KMS-11 (cell line): ENCODE measurements around the gene FCHSD1.

ENCODE experiments used
- H2AFZ ChIP-seq: fragments of 200-600 bp; sonication (generic); 2 replicates; pipeline ENCODE4 v1.6.1; 2016; ENCODE audit warnings: antibody characterized with exemption, mixed run types, low read depth
- H3K27ac ChIP-seq: fragments of 200-600 bp; sonication (generic); 2 replicates; pipeline ENCODE4 v1.6.1; 2016; ENCODE audit warnings: mild to moderate bottlenecking, mixed run types
- H3K27me3 ChIP-seq: fragments of 200-600 bp; sonication (generic); 2 replicates; pipeline ENCODE4 v1.6.1; 2017; ENCODE audit warnings: mild to moderate bottlenecking, low read depth, mixed run types, moderate library complexity; ENCODE audit not compliant: insufficient read depth
- H3K36me3 ChIP-seq: fragments of 200-600 bp; sonication (generic); 2 replicates; pipeline ENCODE4 v1.6.1; 2017; ENCODE audit warnings: mild to moderate bottlenecking, mixed run types; ENCODE audit not compliant: insufficient read depth
- H3K4me1 ChIP-seq: fragments of 200-600 bp; sonication (generic); 2 replicates; pipeline ENCODE4 v1.6.1; 2016; ENCODE audit warnings: mild to moderate bottlenecking, low read depth, mixed run types; ENCODE audit not compliant: poor library complexity, severe bottlenecking
- H3K4me2 ChIP-seq: fragments of 200-600 bp; sonication (generic); 2 replicates; pipeline ENCODE4 v1.7.0; 2016; ENCODE audit warnings: mild to moderate bottlenecking, mixed run types
- H3K4me3 ChIP-seq: fragments of 200-600 bp; sonication (generic); IDR thresholded peaks from 2 replicates; pipeline ENCODE4 v1.6.1; 2017; ENCODE audit warnings: low read depth, low read length, mixed read lengths; ENCODE audit not compliant: insufficient read depth
- H3K79me2 ChIP-seq: fragments of 200-600 bp; sonication (generic); 2 replicates; pipeline ENCODE4 v1.6.1; 2016; ENCODE audit warnings: low read depth, mixed run types; ENCODE audit not compliant: insufficient read depth
- H3K9ac ChIP-seq: fragments of 200-600 bp; sonication (generic); 2 replicates; pipeline ENCODE4 v1.6.1; 2016; ENCODE audit warnings: mild to moderate bottlenecking, mixed run types
- H4K20me1 ChIP-seq: fragments of 200-600 bp; sonication (generic); 2 replicates; pipeline ENCODE4 v1.6.1; 2016; ENCODE audit warnings: mild to moderate bottlenecking, mixed run types; ENCODE audit not compliant: insufficient read depth
- TF ChIP-seq, protein P1 (sequence below): fragments of 200-600 bp; sonication (generic); conservative IDR thresholded peaks from 2 replicates; pipeline ENCODE4 v1.6.1; 2017; ENCODE audit warnings: low read depth, mild to moderate bottlenecking, antibody characterized with exemption, low read length, moderate library complexity, mixed read lengths

Gene FCHSD1

GRCh38 chr5:141647242-141647641 lies 4.0 kb downstream of the FCHSD1 start:
- TF ChIP-seq, protein P1, sequence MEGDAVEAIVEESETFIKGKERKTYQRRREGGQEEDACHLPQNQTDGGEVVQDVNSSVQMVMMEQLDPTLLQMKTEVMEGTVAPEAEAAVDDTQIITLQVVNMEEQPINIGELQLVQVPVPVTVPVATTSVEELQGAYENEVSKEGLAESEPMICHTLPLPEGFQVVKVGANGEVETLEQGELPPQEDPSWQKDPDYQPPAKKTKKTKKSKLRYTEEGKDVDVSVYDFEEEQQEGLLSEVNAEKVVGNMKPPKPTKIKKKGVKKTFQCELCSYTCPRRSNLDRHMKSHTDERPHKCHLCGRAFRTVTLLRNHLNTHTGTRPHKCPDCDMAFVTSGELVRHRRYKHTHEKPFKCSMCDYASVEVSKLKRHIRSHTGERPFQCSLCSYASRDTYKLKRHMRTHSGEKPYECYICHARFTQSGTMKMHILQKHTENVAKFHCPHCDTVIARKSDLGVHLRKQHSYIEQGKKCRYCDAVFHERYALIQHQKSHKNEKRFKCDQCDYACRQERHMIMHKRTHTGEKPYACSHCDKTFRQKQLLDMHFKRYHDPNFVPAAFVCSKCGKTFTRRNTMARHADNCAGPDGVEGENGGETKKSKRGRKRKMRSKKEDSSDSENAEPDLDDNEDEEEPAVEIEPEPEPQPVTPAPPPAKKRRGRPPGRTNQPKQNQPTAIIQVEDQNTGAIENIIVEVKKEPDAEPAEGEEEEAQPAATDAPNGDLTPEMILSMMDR = no peak
- H2AFZ ChIP-seq = no peak overlapping the region
- H3K79me2 ChIP-seq = no peaks in the 10 kb centered on the region
- no peaks in the 10 kb centered on the region for H3K27me3 ChIP-seq
- no peak overlapping the region for H3K27ac ChIP-seq
- no peaks in the 10 kb centered on the region for H3K36me3 ChIP-seq
- H3K4me2 ChIP-seq = no peak overlapping the region
- H3K4me3 ChIP-seq = no peak overlapping the region
- peaks cover 7% of the 10 kb centered on the region for H3K4me1 ChIP-seq
- H4K20me1 ChIP-seq = no peaks in the 10 kb centered on the region
- no peak overlapping the region for H3K9ac ChIP-seq

- H3K79me2 ChIP-seq = no peaks in the 10 kb centered on the region
- H3K4me2 ChIP-seq = no peak overlapping the region
- no peaks in the 10 kb centered on the region for H3K27me3 ChIP-seq
- H4K20me1 ChIP-seq = no peaks in the 10 kb centered on the region
- no peak overlapping the region for H2AFZ ChIP-seq
- H3K27ac ChIP-seq = no peak overlapping the region
- peaks cover 10% of the 10 kb centered on the region for H3K4me1 ChIP-seq
- H3K36me3 ChIP-seq = no peaks in the 10 kb centered on the region
- H3K4me3 ChIP-seq = no peak overlapping the region
- TF ChIP-seq, protein P1 = no peak
- H3K9ac ChIP-seq = no peak overlapping the region
These were observed 5.2 kb downstream of the FCHSD1 start for GRCh38 chr5:141646026-141646425.

DNA sequence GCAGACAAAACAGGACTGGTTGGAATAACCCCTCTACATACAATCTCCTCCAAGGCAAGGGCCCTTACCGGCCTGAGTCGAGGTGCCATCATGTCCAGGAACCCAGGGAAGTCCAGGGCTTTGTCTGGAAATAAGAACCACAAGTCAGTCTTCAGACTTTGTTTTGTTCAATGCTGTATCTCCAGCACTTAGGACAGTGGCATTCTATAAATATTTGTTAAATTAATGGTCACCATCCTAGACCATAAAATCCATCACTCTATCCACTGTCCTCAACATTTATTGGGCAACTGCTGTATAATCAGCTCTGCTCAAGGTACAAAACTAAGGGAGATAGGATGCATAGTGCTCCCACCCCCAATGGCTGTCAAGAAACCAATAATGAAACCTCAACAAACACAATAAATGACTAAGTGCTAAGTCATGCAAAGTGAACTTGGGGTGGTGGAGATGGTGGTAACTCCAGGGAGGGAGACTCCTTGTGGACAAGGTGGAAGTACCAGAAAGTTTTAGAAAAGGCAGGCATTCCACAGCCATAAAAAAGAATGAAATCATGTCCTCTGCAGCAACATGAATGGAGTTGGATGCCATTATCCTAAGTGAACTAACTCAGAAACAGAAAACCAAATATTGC lies 9.5 kb downstream of the FCHSD1 start:
- Histone ChIP-seq H3K27ac (no peak overlapping the region), H3K36me3 (no peaks in the 10 kb centered on the region)

DNA sequence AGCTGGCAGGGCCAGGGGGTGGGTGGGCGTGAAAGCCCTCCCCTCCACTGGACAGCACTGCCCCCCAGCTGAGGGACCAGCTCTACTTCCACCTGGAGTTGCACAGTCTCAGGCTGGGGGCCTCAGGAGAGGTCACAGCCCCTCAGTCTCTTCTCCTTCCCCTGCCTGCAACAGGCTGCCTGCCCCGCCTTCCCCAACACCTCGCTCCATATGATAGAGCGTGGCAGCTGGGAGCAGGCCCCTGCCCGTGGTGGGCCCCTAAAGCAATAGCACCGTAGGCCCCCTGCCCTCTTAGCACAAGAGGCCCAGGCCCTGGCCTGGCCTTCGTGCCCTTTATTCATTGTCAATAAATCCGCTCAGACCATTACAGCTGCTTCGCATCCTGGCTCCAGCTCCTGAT lies 10.5 kb downstream of the FCHSD1 start:
- H3K4me3 ChIP-seq = no peak overlapping the region
- no peaks in the 10 kb centered on the region for H3K27me3 ChIP-seq
- TF ChIP-seq, protein P1 = no peak
- H3K4me1 ChIP-seq = peaks cover 13% of the 10 kb centered on the region
- H3K9ac ChIP-seq = no peak overlapping the region
- no peak overlapping the region for H2AFZ ChIP-seq
- no peaks in the 10 kb centered on the region for H4K20me1 ChIP-seq
- H3K4me2 ChIP-seq = no peak overlapping the region
- no peak overlapping the region for H3K27ac ChIP-seq
- no peaks in the 10 kb centered on the region for H3K36me3 ChIP-seq
- peaks cover 5% of the 10 kb centered on the region for H3K79me2 ChIP-seq

More for the DNA sequence above, 9.5 kb downstream of the FCHSD1 start:
- Histone ChIP-seq H3K4me1 (peaks cover 10% of the 10 kb centered on the region), H2AFZ (no peak overlapping the region), H3K4me3 (no peak overlapping the region), H4K20me1 (no peaks in the 10 kb centered on the region), H3K9ac (no peak overlapping the region), H3K27me3 (no peaks in the 10 kb centered on the region), H3K79me2 (no peaks in the 10 kb centered on the region), H3K4me2 (no peak overlapping the region)
- TF ChIP-seq, protein P1 = no peak
